Thymus (tissue), 11 donors: Measurements from ENCODE around the gene LMTK3. TPM values are rescaled to one million over a fixed set of nuclear protein-coding genes. Genes with fewer than 3 reads are reported as not detected.

ENCODE experiments used
- DNase-seq, 9 donors: peaks; one replicate each; pipeline ENCODE4 v3.0.0-alpha.2; 2013; ENCODE audit warnings: low spot score in 9 of 9, low read depth in 6 of 9, missing footprints in 1 of 9
- H3K27ac ChIP-seq, 2 donors: one replicate each; pipeline ENCODE4 v1.5.1; 2013; ENCODE audit warnings: control low read depth in 1 of 2, low read depth in 1 of 2, low read length in 1 of 2, mild to moderate bottlenecking in 1 of 2, moderate library complexity in 1 of 2
- H3K27me3 ChIP-seq, 2 donors: one replicate each; pipeline ENCODE4 v1.5.1; 2013; ENCODE audit warnings: low read length in 1 of 2; ENCODE audit not compliant: control insufficient read depth in 2 of 2, insufficient read depth in 1 of 2
- H3K36me3 ChIP-seq, 2 donors: one replicate each; pipeline ENCODE4 v1.5.1; 2013; ENCODE audit warnings: low read length in 1 of 2, mild to moderate bottlenecking in 1 of 2, moderate library complexity in 1 of 2; ENCODE audit not compliant: control insufficient read depth in 2 of 2, insufficient read depth in 2 of 2
- H3K4me1 ChIP-seq, 2 donors: one replicate each; pipeline ENCODE4 v1.5.1; 2013; ENCODE audit warnings: low read length in 2 of 2; ENCODE audit not compliant: control insufficient read depth in 2 of 2, insufficient read depth in 2 of 2
- H3K4me3 ChIP-seq, 2 donors: one replicate each; pipeline ENCODE4 v1.5.1; 2013; ENCODE audit warnings: low read length in 2 of 2, control low read depth in 1 of 2, mild to moderate bottlenecking in 1 of 2
- H3K9me3 ChIP-seq, 2 donors: one replicate each; pipeline ENCODE4 v1.5.1; 2013; ENCODE audit warnings: low read length in 1 of 2, mild to moderate bottlenecking in 1 of 2; ENCODE audit not compliant: control insufficient read depth in 2 of 2, insufficient read depth in 1 of 2
- WGBS: extraction: QIAGEN DNeasy Blood & Tissue Kit; methylation state at CpG from one replicate; pipeline ENCODE4 v1.1.7; 2013; 5-methylcytosine and 5-hydroxymethylcytosine counted together
- polyA plus RNA-seq: library from polyadenylated mRNA; stranded (reverse); fragments of 200-250 nt; gene quantifications from one replicate; pipeline ENCODE4 v1.2.3, GENCODE V29; 2013
- total RNA-seq: library from RNA; stranded (reverse); fragments of 120-200 nt; gene quantifications from one replicate; pipeline ENCODE4 v1.2.4, GENCODE V29; 2013
- donor health status: healthy.

Gene LMTK3
- total and polyA plus RNA-seq, 2 donors, result 0.19 to 1.5 TPM

- no peak for DNase-seq
- Histone ChIP-seq H3K9me3 (no peaks in the 10 kb centered on the region), H3K4me1 (no peaks in the 10 kb centered on the region), H3K36me3 (peaks cover 2 to 9% of the 10 kb centered on the region in 2 donors), H3K27me3 (no peaks in the 10 kb centered on the region), H3K27ac (no peak overlapping the region), H3K4me3 (no peak overlapping the region)
- 97% methylated on average over 36 of the region's 36 CpGs for WGBS
Measured at GRCh38 chr19:48461651-48461981, 50.0 kb downstream of the LMTK3 start.

- H3K36me3 ChIP-seq, result peaks cover 37 to 38% of the 10 kb centered on the region in 2 donors
- no peaks in the 10 kb centered on the region for H3K9me3 ChIP-seq
- no peaks in the 10 kb centered on the region for H3K4me1 ChIP-seq
- no peak for DNase-seq
- no peak overlapping the region for H3K4me3 ChIP-seq
- no peaks in the 10 kb centered on the region for H3K27me3 ChIP-seq
- no peak overlapping the region for H3K27ac ChIP-seq
- WGBS, result over 99% methylated on average over 2 of the region's 2 CpGs
Measured at GRCh38 chr19:48458016-48458415, 53.6 kb downstream of the LMTK3 start.

- no peak for DNase-seq
Measured at GRCh38 chr19:48456864-48457263, 54.8 kb downstream of the LMTK3 start.

GRCh38 chr19:48455908-48456562 lies 55.6 kb downstream of the LMTK3 start:
- WGBS, result 93% methylated on average over 11 of the region's 11 CpGs

More at GRCh38 chr19:48456864-48457263, 54.8 kb downstream of the LMTK3 start:
- 99% methylated on average over 4 of the region's 4 CpGs for WGBS
- no peak overlapping the region for H3K4me3 ChIP-seq
- H3K27ac ChIP-seq, result no peak overlapping the region
- no peaks in the 10 kb centered on the region for H3K9me3 ChIP-seq
- H3K36me3 ChIP-seq, result peaks cover 45 to 48% of the 10 kb centered on the region in 2 donors
- no peaks in the 10 kb centered on the region for H3K4me1 ChIP-seq
- no peaks in the 10 kb centered on the region for H3K27me3 ChIP-seq

GRCh38 chr19:48455171-48455907 lies 56.3 kb downstream of the LMTK3 start, which contains the start of gene KCNJ14:
TSS of gene KCNJ14 (plus strand) at chr19:48455574. CDS start at chr19:48461725, 6,151 bp downstream.
- DNase-seq, result no peak
- no peaks in the 10 kb centered on the region for H3K4me1 ChIP-seq
- no peaks in the 10 kb centered on the region for H3K27me3 ChIP-seq
- H3K4me3 ChIP-seq, result no peak within 1 kb of the TSS
- no peaks in the 10 kb centered on the region for H3K9me3 ChIP-seq
- H3K27ac ChIP-seq, result no peak within 1 kb of the TSS
- peaks cover 60 to 63% of the 10 kb centered on the region in 2 donors for H3K36me3 ChIP-seq
- WGBS, result 95% methylated on average over 16 of the region's 16 CpGs

More at GRCh38 chr19:48455908-48456562, 55.6 kb downstream of the LMTK3 start:
- Histone ChIP-seq H3K9me3 (no peaks in the 10 kb centered on the region), H3K27me3 (no peaks in the 10 kb centered on the region), H3K4me1 (no peaks in the 10 kb centered on the region), H3K4me3 (no peak overlapping the region), H3K36me3 (peaks cover 53 to 56% of the 10 kb centered on the region in 2 donors), H3K27ac (no peak overlapping the region)
- DNase-seq, result no peak

GRCh38 chr19:48454150-48454730 lies 57.4 kb downstream of the LMTK3 start:
- WGBS, result 99% methylated on average over 22 of the region's 22 CpGs
- no peaks in the 10 kb centered on the region for H3K4me1 ChIP-seq
- no peaks in the 10 kb centered on the region for H3K27me3 ChIP-seq
- no peak overlapping the region for H3K4me3 ChIP-seq
- DNase-seq, result no peak
- no peaks in the 10 kb centered on the region for H3K9me3 ChIP-seq
- H3K36me3 ChIP-seq, result peaks cover 68 to 74% of the 10 kb centered on the region in 2 donors
- H3K27ac ChIP-seq, result no peak overlapping the region

GRCh38 chr19:48452289-48453190 lies 59.1 kb downstream of the LMTK3 start:
- WGBS, result 98% methylated on average over 33 of the region's 33 CpGs
- H3K4me3 ChIP-seq, result no peak overlapping the region
- no peaks in the 10 kb centered on the region for H3K27me3 ChIP-seq
- H3K4me1 ChIP-seq, result no peaks in the 10 kb centered on the region
- H3K36me3 ChIP-seq, result peaks cover 83 to 84% of the 10 kb centered on the region in 2 donors
- H3K9me3 ChIP-seq, result no peaks in the 10 kb centered on the region
- no peak for DNase-seq
- H3K27ac ChIP-seq, result no peak overlapping the region

- 98% methylated on average over 12 of the region's 12 CpGs for WGBS
- H3K27me3 ChIP-seq, result no peaks in the 10 kb centered on the region
- H3K9me3 ChIP-seq, result no peaks in the 10 kb centered on the region
- DNase-seq, result no peak
- no peak overlapping the region for H3K4me3 ChIP-seq
- H3K27ac ChIP-seq, result no peak overlapping the region
- H3K4me1 ChIP-seq, result peaks cover under 1 to 1% of the 10 kb centered on the region in 2 donors
- H3K36me3 ChIP-seq, result peaks cover 81 to 83% of the 10 kb centered on the region in 2 donors
Measured at GRCh38 chr19:48451624-48452023, 60.0 kb downstream of the LMTK3 start.
